SK-N-SH (cell line): ENCODE data around the gene BLCAP. TPM values are rescaled to one million over a fixed set of nuclear protein-coding genes. Genes with fewer than 3 reads are reported as not detected.

Experiments
- CTCF ChIA-PET: fragments of 300-600, 350-600 bp; formaldehyde crosslinking; extraction: SDS; loops from one replicate; lab custom pipeline; 2021; lab: Yijun Ruan, JAX
- POLR2A ChIA-PET: fragments of 350-600 bp; sonication (Branson Sonifier 250); formaldehyde crosslinking; extraction: SDS; loops from one replicate; lab custom pipeline; 2020; ENCODE audit warnings: antibody characterized with exemption, inconsistent platforms; lab: Yijun Ruan, JAX
- DNase-seq: peaks from one replicate; pipeline ENCODE4 v3.0.0; 2012
- H2AFZ ChIP-seq: fragments of 200-600 bp; sonication (generic); 2 replicates; pipeline ENCODE4 v1.8.1; 2016; ENCODE audit warnings: antibody characterized with exemption, mild to moderate bottlenecking, low read depth
- H3F3A ChIP-seq: fragments of 200-600 bp; sonication (generic); replicated peaks from 2 replicates; pipeline ENCODE3; 2016; ENCODE audit warnings: antibody characterized with exemption, mild to moderate bottlenecking; ENCODE audit not compliant: insufficient read depth
- H3K27ac ChIP-seq, 2 experiments: fragments of 200-500 bp in 1 of 2; fragments of 200-600 bp in 1 of 2; sonication (Bioruptor generic) in 1 of 2; sonication (generic), shearing (Covaris generic) in 1 of 2; 2 replicates each; pipeline versions ENCODE4 v1.5.1 to v1.6.1; 2014 to 2016; ENCODE audit warnings: low read depth in 2 of 2, inconsistent platforms in 1 of 2, low read length in 1 of 2, mild to moderate bottlenecking in 1 of 2, mixed read lengths in 1 of 2
- H3K27me3 ChIP-seq: fragments of 200-600 bp; sonication (generic), shearing (Covaris generic); 2 replicates; pipeline ENCODE4 v1.6.1; 2016; ENCODE audit warnings: mixed run types; ENCODE audit not compliant: insufficient read depth
- H3K36me3 ChIP-seq, 2 experiments: fragments of 200-500 bp in 1 of 2; fragments of 200-600 bp in 1 of 2; sonication (Bioruptor generic) in 1 of 2; sonication (generic) in 1 of 2; replicated peaks in 1 of 2; 2 replicates each; pipeline versions ENCODE3 to v1.5.1; 2014 to 2016; ENCODE audit warnings: low read length in 1 of 2, mild to moderate bottlenecking in 1 of 2; ENCODE audit not compliant: insufficient read depth in 2 of 2, control insufficient read depth in 1 of 2
- H3K4me1 ChIP-seq, 2 experiments: fragments of 200-500 bp in 1 of 2; fragments of 200-600 bp in 1 of 2; sonication (Bioruptor generic) in 1 of 2; sonication (generic), shearing (Covaris generic) in 1 of 2; 2 replicates each; pipeline versions ENCODE4 v1.5.1 to v1.6.1; 2014 to 2016; ENCODE audit warnings: low read depth in 1 of 2, low read length in 1 of 2, mixed run types in 1 of 2; ENCODE audit not compliant: insufficient read depth in 2 of 2, control insufficient read depth in 1 of 2
- H3K4me2 ChIP-seq: fragments of 200-600 bp; sonication (generic), shearing (Covaris generic); 2 replicates; pipeline ENCODE4 v1.6.1; 2017; ENCODE audit warnings: mixed run types
- H3K4me3 ChIP-seq, 2 experiments: fragments of 200-500 bp in 1 of 2; fragments of 200-600 bp in 1 of 2; sonication (Bioruptor generic) in 1 of 2; sonication (generic), shearing (Covaris generic) in 1 of 2; 2 replicates each; pipeline versions ENCODE4 v1.5.1 to v1.8.1; 2014 to 2016; ENCODE audit warnings: low read depth in 2 of 2, inconsistent platforms in 1 of 2, low read length in 1 of 2, mild to moderate bottlenecking in 1 of 2, mixed read lengths in 1 of 2, moderate library complexity in 1 of 2
- H3K79me2 ChIP-seq: fragments of 200-600 bp; sonication (generic); 2 replicates; pipeline ENCODE4 v1.8.1; 2017; ENCODE audit warnings: mild to moderate bottlenecking; ENCODE audit not compliant: insufficient read depth
- H3K9ac ChIP-seq: fragments of 200-600 bp; sonication (generic); 2 replicates; pipeline ENCODE4 v1.6.1; 2017; ENCODE audit warnings: mixed run types
- H3K9me2 ChIP-seq: fragments of 200-600 bp; sonication (generic); 2 replicates; pipeline ENCODE4 v1.6.1; 2017; ENCODE audit warnings: mixed run types
- H3K9me3 ChIP-seq: fragments of 200-600 bp; sonication (generic); 2 replicates; pipeline ENCODE4 v1.6.1; 2017; ENCODE audit warnings: mixed run types, mild to moderate bottlenecking, moderate library complexity
- H4K20me1 ChIP-seq: fragments of 200-600 bp; sonication (generic); 2 replicates; pipeline ENCODE4 v1.6.1; 2017; ENCODE audit warnings: mild to moderate bottlenecking, mixed run types; ENCODE audit not compliant: insufficient read depth
- EP300 ChIP-seq, 2 experiments: IDR thresholded peaks; 2 replicates each; pipeline versions ENCODE4 v1.4.0 to v1.6.1; 2012; ENCODE audit warnings: borderline replicate concordance in 1 of 2, low read depth in 1 of 2, low read length in 1 of 2
- FOSL2 ChIP-seq: IDR thresholded peaks from 2 replicates; pipeline ENCODE4 v1.4.0; 2012; ENCODE audit warnings: low read depth, mild to moderate bottlenecking, moderate library complexity, borderline replicate concordance
- FOXM1 ChIP-seq: IDR thresholded peaks from 2 replicates; pipeline ENCODE4 v1.4.0; 2012; ENCODE audit warnings: low read depth, mild to moderate bottlenecking
- GABPA ChIP-seq: IDR thresholded peaks from 2 replicates; pipeline ENCODE4 v1.4.0; 2012; ENCODE audit warnings: low read depth, mild to moderate bottlenecking
- JUND ChIP-seq: IDR thresholded peaks from 2 replicates; pipeline ENCODE4 v1.4.0; 2012
- MAX ChIP-seq: IDR thresholded peaks from 2 replicates; pipeline ENCODE4 v1.4.0; 2012; ENCODE audit warnings: low read depth
- MEF2A ChIP-seq: IDR thresholded peaks from 2 replicates; pipeline ENCODE4 v1.4.0; 2012; ENCODE audit warnings: low read depth, borderline replicate concordance
- NFIC ChIP-seq: IDR thresholded peaks from 2 replicates; pipeline ENCODE4 v1.4.0; 2012; ENCODE audit warnings: borderline replicate concordance
- NRF1 ChIP-seq: IDR thresholded peaks from 2 replicates; pipeline ENCODE4 v1.6.1; 2012; ENCODE audit warnings: low read depth, mild to moderate bottlenecking, low read length
- RAD21 ChIP-seq: IDR thresholded peaks from 2 replicates; pipeline ENCODE4 v1.6.1; 2012; ENCODE audit warnings: mild to moderate bottlenecking, low read length
- RCOR1 ChIP-seq: fragments of 150-350 bp; IDR thresholded peaks from 2 replicates; pipeline ENCODE4 v1.6.1; 2017; ENCODE audit warnings: antibody characterized with exemption, low read length
- RXRA ChIP-seq: IDR thresholded peaks from 2 replicates; pipeline ENCODE4 v1.4.0; 2012; ENCODE audit warnings: low read depth, mild to moderate bottlenecking, borderline replicate concordance
- SMC3 ChIP-seq: IDR thresholded peaks from 2 replicates; pipeline ENCODE4 v1.6.1; 2012; ENCODE audit warnings: low read depth, low read length, improper control_type of control experiment
- TCF12 ChIP-seq: IDR thresholded peaks from 2 replicates; pipeline ENCODE4 v1.4.0; 2012
- TEAD4 ChIP-seq: IDR thresholded peaks from 2 replicates; pipeline ENCODE4 v1.4.0; 2012; ENCODE audit warnings: mild to moderate bottlenecking, borderline replicate concordance; ENCODE audit not compliant: insufficient read depth
- USF1 ChIP-seq: IDR thresholded peaks from 2 replicates; pipeline ENCODE4 v1.4.0; 2012; ENCODE audit warnings: low read depth, borderline replicate concordance
- YY1 ChIP-seq: IDR thresholded peaks from 2 replicates; pipeline ENCODE4 v1.4.0; 2012; ENCODE audit warnings: low read depth, mild to moderate bottlenecking
- ZBTB33 ChIP-seq: IDR thresholded peaks from 2 replicates; pipeline ENCODE4 v1.4.0; 2012; ENCODE audit warnings: low read depth, borderline replicate concordance
- WGBS: methylation state at CpG from one replicate; pipeline ENCODE4 v1.1.6; 2017; ENCODE audit warnings: low lambda C conversion rate; 5-methylcytosine and 5-hydroxymethylcytosine counted together
- polyA plus RNA-seq, 3 experiments: library from polyadenylated mRNA; depleted of rRNA; stranded (reverse); fragments of >200 nt; gene quantifications; 2 replicates each; pipeline ENCODE4 v1.2.3, GENCODE V29; 2012
- TF ChIP-seq, protein P1 (sequence below): fragments of 200-600 bp; sonication (generic); IDR thresholded peaks from 2 replicates; pipeline ENCODE4 v1.6.1; 2017; ENCODE audit warnings: antibody characterized with exemption, mild to moderate bottlenecking, moderate library complexity

Gene BLCAP
- polyA plus RNA-seq, 1 of the 3 experiments (the other 2 are of a cell fraction) = 55.8 TPM

- H3K4me2 ChIP-seq = no peak overlapping the region
- H3K27me3 ChIP-seq = peaks cover 11% of the 10 kb centered on the region; the same call in 1 of the 2 replicates
- H3K27ac ChIP-seq = no peak overlapping the region
- H4K20me1 ChIP-seq = no peaks in the 10 kb centered on the region
- H3K9me2 ChIP-seq = no peaks in the 10 kb centered on the region
- DNase-seq = no peak
- H3K9ac ChIP-seq = no peak overlapping the region
- no peaks in the 10 kb centered on the region for H3F3A ChIP-seq
- no peak overlapping the region for H2AFZ ChIP-seq
- no peaks in the 10 kb centered on the region for H3K9me3 ChIP-seq
- CTCF ChIA-PET = interaction anchor here (0.6 to 4.2 kb wide), 3 partner anchors 11 to 179 kb away, joined by 3 to 44 read pairs (median 3); no protein-coding TSS in a partner anchor
- H3K36me3 ChIP-seq = no peaks in the 10 kb centered on the region
- POLR2A ChIA-PET = interaction anchor here (0.7 kb wide), 1 partner anchor 186 kb away, joined by 4 read pairs; no protein-coding TSS in a partner anchor
- peaks cover 0 to 3% of the 10 kb centered on the region in 2 experiments; a peak in 1 of 4 replicates for H3K4me1 ChIP-seq
- TF ChIP-seq TEAD4 = no peak
- TF ChIP-seq, protein P1, sequence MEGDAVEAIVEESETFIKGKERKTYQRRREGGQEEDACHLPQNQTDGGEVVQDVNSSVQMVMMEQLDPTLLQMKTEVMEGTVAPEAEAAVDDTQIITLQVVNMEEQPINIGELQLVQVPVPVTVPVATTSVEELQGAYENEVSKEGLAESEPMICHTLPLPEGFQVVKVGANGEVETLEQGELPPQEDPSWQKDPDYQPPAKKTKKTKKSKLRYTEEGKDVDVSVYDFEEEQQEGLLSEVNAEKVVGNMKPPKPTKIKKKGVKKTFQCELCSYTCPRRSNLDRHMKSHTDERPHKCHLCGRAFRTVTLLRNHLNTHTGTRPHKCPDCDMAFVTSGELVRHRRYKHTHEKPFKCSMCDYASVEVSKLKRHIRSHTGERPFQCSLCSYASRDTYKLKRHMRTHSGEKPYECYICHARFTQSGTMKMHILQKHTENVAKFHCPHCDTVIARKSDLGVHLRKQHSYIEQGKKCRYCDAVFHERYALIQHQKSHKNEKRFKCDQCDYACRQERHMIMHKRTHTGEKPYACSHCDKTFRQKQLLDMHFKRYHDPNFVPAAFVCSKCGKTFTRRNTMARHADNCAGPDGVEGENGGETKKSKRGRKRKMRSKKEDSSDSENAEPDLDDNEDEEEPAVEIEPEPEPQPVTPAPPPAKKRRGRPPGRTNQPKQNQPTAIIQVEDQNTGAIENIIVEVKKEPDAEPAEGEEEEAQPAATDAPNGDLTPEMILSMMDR = no peak
- TF ChIP-seq YY1 = no peak
- TF ChIP-seq USF1 = no peak
- no peak for TF ChIP-seq RCOR1
- no peak for TF ChIP-seq NRF1
- no peak for TF ChIP-seq RAD21
- TF ChIP-seq MEF2A = no peak
- no peak for TF ChIP-seq GABPA
- TF ChIP-seq RXRA = no peak
- TF ChIP-seq NFIC = no peak
- TF ChIP-seq SMC3 = no peak
- no peak for TF ChIP-seq FOXM1
- TF ChIP-seq ZBTB33 = no peak
- TF ChIP-seq JUND = no peak
- TF ChIP-seq FOSL2 = no peak
- TF ChIP-seq MAX = no peak
- TF ChIP-seq EP300 (IDR thresholded peaks at IDR 0.05; ENCODE audit: borderline replicate concordance in 1 of 2, low read depth in 1 of 2, low read length in 1 of 2) = no peak
- no peak for TF ChIP-seq TCF12
- H3K79me2 ChIP-seq = no peaks in the 10 kb centered on the region
- no CpG with 5 or more reads among the region's 1 CpG for WGBS
- H3K4me3 ChIP-seq = no peak overlapping the region
These were observed 48.2 kb upstream of the BLCAP start for GRCh38 chr20:37575884-37576283.
